Mononuclear cell (primary cell): Measurements from ENCODE around the gene RASGRF2. TPM values are rescaled to one million over a fixed set of nuclear protein-coding genes. Genes with fewer than 3 reads are reported as not detected.

Source experiments
- H3K27me3 ChIP-seq: 2 replicates; pipeline ENCODE4 v1.6.0; 2011; ENCODE audit warnings: low read length, control low read depth; ENCODE audit not compliant: insufficient read depth
- H3K4me1 ChIP-seq: 2 replicates; pipeline ENCODE4 v1.5.1; 2011; ENCODE audit warnings: mild to moderate bottlenecking, low read length, control low read depth; ENCODE audit not compliant: insufficient read depth
- H3K4me3 ChIP-seq: 2 replicates; pipeline ENCODE4 v1.5.1; 2011; ENCODE audit warnings: mild to moderate bottlenecking, low read length, moderate library complexity
- H3K9me3 ChIP-seq: 2 replicates; pipeline ENCODE4 v1.5.1; 2011; ENCODE audit warnings: low read depth, mild to moderate bottlenecking, control low read depth, low read length
- total RNA-seq: library from RNA; depleted of rRNA; stranded (reverse); fragments of >200 nt; gene quantifications from one replicate; pipeline ENCODE4 v1.2.3, GENCODE V29; 2012

Gene RASGRF2
- total RNA-seq, 1 donor = 14.7 TPM

DNA sequence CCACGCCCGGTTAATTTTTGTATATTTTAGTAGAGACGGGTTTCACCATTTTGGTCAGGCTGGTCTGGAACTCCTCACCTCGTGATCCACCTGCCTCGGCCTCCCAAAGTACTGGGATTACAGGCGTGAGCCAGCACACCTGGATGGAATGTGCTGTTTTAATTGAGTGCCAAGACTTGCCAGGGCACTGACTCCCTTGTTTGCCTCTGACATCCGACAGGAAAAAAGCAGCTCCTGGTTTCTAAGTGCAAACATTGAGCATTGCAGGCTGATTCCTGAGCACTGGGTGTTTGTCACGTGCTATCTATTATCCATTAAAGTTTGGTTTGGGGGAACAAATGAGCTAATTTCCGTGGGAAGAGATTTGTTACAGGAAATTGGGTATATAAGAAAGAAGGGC is 202.3 kb downstream of the RASGRF2 start:
- no peaks in the 10 kb centered on the region for H3K9me3 ChIP-seq
- no peak overlapping the region for H3K4me3 ChIP-seq
- H3K4me1 ChIP-seq = no peaks in the 10 kb centered on the region
- no peaks in the 10 kb centered on the region for H3K27me3 ChIP-seq

DNA sequence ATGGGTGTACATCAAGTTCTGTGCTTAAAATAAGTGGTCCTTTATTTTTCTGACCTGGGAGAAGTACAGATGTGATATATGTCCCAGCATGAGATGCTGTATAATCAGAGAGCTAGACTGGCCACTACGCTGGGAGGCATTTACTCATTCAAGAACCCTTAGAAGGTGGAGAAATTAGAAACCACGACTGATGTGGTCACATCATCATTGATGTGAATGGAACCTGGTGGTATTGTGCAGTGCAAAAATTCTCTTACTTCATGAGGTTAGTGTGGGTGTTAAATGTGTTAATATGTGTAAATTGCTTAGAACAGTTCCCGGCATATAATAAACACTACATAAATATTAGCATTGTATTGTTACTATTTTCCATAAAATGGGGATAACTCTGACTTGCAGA is 203.5 kb downstream of the RASGRF2 start:
- no peaks in the 10 kb centered on the region for H3K4me1 ChIP-seq
- no peaks in the 10 kb centered on the region for H3K27me3 ChIP-seq
- no peaks in the 10 kb centered on the region for H3K9me3 ChIP-seq
- H3K4me3 ChIP-seq = no peak overlapping the region

DNA sequence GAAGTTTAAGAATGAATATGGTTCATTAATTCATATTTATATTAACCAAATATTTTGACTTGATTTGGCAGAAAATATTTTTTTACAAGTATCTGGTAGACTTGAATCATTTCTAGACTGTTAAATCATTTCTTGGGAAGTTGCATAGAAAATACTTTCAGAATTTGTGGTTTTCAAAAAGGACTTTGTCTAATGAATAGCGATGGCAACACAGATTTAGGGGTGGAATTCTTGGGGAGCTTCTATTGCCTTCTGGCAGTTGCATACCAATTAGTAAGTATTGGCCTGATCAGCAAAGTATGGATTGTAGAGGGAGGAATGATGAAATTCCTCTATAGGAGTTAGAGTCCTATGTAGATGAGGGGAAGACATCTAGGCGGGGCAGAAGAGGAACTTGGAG is 204.3 kb downstream of the RASGRF2 start:
- Histone ChIP-seq H3K9me3 (no peaks in the 10 kb centered on the region), H3K4me1 (no peaks in the 10 kb centered on the region), H3K27me3 (no peaks in the 10 kb centered on the region)

DNA sequence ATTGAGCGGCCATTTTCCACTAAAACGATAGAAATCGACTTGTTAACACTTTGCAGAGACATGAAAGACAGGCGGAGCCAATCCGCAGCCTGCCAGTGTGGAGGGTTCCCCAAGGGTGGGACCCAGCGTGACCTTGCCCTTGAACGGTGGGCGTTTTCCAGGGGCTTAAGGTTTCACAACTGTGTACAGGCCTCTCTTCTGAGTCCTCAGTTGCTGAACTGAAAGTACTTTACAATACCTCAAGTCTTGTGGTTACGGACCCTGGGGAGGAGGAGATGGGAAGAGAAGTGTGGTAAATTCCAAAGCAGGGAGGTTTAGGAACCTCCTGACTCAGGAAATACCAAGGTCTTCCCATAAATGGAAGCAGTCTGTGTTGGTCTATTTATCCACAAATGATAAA is 204.8 kb downstream of the RASGRF2 start:
- H3K9me3 ChIP-seq = no peaks in the 10 kb centered on the region
- H3K4me3 ChIP-seq = no peak overlapping the region
- H3K27me3 ChIP-seq = no peaks in the 10 kb centered on the region
- H3K4me1 ChIP-seq = no peaks in the 10 kb centered on the region

More for the DNA sequence above, 204.3 kb downstream of the RASGRF2 start:
- H3K4me3 ChIP-seq = no peak overlapping the region

DNA sequence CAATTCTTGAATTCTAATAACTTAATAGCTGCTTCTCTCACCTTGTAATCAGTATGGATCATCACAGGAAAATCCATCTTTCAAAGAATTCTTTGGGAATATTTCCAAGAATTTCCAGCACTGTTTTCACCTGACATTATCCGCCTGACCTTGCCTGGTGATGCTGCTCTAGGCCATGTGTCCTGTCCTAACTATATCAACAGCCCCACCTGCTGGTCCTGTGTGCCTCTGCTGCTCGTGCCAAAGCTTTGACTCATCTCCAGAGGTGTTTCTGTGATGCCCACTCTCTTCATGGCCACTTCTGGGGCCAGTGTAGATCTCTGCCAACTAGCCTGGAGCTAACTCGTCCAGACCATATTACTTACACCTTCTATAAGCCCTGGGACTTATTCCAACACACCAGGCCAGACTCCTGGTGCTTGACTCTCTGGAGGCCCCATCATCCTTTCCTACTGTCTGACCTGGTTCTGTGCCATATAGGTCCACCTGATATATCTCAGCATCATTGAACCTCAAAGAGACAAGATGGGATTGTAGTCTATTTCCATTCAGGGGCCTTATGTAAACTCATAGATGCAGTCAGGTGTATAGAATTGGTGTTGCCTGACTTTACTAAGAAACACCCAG is 205.4 kb downstream of the RASGRF2 start:
- Histone ChIP-seq H3K4me3 (no peak overlapping the region), H3K27me3 (no peaks in the 10 kb centered on the region), H3K4me1 (no peaks in the 10 kb centered on the region), H3K9me3 (no peaks in the 10 kb centered on the region)

DNA sequence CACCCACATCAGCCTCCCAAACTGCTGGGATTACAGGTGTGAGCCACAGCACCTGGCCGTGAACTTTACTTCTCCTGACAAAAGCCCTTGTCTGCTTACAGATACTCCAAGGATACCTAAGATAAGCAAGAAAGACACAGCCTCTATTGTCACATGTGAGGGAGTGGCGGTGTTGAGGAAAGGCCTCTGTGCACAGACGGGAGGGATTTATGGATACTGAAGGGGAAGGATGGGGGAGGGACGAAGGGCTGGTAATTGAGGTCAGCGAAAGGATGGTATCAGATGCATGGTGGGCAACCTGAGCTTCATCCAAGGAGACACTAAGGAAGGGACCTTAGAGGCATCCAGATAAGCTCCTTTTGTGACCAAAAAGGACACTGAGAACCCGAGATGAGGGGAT is 206.3 kb downstream of the RASGRF2 start:
- H3K4me3 ChIP-seq = no peak overlapping the region
- H3K9me3 ChIP-seq = no peaks in the 10 kb centered on the region
- no peaks in the 10 kb centered on the region for H3K4me1 ChIP-seq
- H3K27me3 ChIP-seq = no peaks in the 10 kb centered on the region

DNA sequence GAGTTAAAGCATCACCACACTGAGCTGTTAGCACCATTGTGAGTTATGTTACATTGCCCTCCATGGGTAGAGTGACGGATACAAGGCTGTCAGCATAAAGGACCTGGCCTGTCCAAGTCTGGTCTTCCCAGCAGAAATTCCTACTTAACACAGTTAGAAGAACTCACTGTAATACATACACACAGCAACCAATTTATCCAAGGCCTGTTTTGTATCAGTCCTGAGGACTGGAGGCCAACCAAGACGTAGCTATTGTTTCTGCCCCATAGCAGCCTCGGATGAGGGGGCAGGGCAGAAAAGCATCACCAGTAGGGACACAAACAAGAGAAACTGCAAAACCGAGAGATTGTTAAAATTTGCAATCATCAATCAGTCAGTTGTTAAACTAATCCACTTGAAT is 206.9 kb downstream of the RASGRF2 start:
- H3K4me1 ChIP-seq = no peaks in the 10 kb centered on the region
- H3K27me3 ChIP-seq = no peaks in the 10 kb centered on the region
- H3K4me3 ChIP-seq = no peak overlapping the region
- H3K9me3 ChIP-seq = no peaks in the 10 kb centered on the region

DNA sequence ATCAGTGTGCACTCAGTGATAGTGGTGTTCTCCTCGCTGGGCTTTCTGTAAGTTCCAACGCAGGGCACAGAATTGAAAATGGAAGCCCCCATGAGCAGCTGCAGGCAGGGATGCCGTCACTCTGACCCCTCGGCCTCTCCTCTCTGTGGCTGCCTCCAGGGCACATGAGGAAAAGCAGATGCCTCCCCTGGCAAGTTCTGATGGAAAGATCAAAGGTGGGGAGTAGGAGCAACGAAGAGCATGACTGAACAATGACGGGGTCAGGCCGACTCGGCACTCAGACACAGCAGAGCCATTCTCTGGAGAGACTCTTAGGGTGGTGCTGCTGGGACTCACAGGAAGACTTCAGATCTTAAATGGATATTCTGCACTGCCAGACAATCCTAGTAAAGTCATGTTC is 207.4 kb downstream of the RASGRF2 start:
- no peaks in the 10 kb centered on the region for H3K27me3 ChIP-seq
- no peaks in the 10 kb centered on the region for H3K4me1 ChIP-seq
- no peaks in the 10 kb centered on the region for H3K9me3 ChIP-seq
- no peak overlapping the region for H3K4me3 ChIP-seq

DNA sequence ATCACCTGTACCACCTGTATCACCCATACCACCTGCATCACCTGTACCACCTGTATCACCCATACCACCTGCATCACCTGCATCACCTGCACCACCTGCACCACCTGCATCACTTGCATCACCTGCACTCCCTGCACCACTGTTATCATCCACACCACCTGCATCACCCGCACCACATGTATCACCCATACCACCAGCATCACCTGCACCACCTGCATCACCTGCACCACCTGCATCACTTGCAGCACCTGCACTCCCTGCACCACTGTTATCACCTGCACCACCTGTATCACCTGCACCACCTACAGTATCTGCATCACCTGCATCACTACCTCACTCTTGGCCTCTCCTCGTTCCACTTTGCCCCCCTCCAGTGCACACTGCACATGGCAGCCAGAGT is 209.8 kb downstream of the RASGRF2 start:
- no peaks in the 10 kb centered on the region for H3K9me3 ChIP-seq
- H3K4me1 ChIP-seq = no peaks in the 10 kb centered on the region
- H3K4me3 ChIP-seq = no peak overlapping the region
- H3K27me3 ChIP-seq = no peaks in the 10 kb centered on the region

DNA sequence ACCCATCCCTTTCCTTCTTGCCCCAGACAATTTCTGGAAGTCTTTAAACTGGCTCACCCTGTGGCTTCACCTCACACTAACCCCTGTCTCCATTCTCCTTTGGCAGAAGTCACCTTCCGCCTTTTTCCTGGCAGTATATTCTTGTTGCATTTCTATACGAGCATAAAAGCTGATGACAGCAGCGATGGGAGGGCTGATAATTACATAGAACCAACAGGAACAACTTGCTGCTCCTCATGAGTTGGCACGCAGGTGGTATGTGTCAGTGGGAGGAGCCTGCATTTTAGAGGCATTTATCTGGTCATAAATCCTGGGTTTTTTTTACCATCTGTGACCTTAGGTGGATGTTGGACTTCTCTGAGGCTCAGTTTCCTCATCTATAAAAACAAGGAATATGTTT is 211.6 kb downstream of the RASGRF2 start:
- H3K27me3 ChIP-seq = no peaks in the 10 kb centered on the region
- no peaks in the 10 kb centered on the region for H3K9me3 ChIP-seq
- no peaks in the 10 kb centered on the region for H3K4me1 ChIP-seq
- no peak overlapping the region for H3K4me3 ChIP-seq

DNA sequence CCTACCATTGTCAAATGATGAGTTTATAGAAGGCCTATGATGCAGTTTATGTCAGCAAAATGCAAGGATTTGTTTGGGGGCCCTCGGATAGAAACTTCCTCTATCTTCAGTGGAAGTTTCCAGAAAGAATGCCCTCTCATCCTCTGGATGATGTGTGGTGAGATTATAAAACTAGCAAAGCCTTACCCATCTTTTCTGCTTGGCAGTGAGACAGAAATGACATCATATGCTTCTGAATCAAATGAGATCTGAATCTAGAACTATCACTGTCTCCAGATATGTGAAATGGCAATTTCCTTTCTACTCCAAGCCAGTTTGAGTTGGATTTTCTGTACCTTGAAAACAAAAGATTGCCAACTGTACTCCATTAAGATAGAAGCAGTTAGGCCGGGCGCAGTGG is 212.5 kb downstream of the RASGRF2 start:
- no peaks in the 10 kb centered on the region for H3K9me3 ChIP-seq
- H3K4me1 ChIP-seq = no peaks in the 10 kb centered on the region
- H3K4me3 ChIP-seq = no peak overlapping the region
- H3K27me3 ChIP-seq = no peaks in the 10 kb centered on the region

DNA sequence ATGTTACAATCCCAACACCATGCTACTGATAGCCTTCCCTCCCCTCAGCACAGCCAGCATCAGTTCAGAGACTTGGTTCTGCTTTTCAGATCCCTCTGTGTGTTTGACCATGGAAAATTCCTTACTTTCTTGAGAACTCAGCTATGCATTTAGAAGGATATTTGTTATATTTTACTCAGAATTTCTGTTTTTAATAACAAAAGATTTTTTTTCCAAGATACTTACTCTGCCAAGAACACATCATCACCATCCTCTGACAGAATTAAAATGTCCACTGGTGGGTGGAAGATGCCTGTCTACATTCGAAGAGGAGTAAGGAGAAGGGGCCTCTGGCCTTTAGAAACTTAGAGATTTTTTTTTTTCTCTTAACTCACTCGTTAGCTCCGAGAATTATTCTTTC is 216.9 kb downstream of the RASGRF2 start:
- no peak overlapping the region for H3K4me3 ChIP-seq
- H3K27me3 ChIP-seq = no peaks in the 10 kb centered on the region
- no peaks in the 10 kb centered on the region for H3K9me3 ChIP-seq
- H3K4me1 ChIP-seq = no peaks in the 10 kb centered on the region

DNA sequence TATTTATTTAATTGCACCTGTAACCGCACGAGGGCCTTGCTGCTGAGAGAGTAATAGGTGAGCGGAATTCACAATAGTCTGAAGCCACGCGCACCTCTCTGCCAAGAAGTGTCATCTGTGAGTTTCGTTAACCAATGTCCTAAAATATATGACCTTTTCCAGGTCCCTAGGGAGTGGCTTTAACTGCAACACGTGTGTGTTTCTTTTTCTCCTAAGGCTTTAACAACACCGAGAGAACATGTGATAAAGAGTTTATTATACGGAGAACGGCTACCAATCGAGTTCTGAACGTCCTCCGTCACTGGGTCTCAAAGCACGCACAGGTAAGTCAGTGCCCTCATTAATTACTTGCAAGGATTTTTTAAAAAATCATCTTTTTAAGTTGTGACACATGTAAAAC is 219.8 kb downstream of the RASGRF2 start:
- H3K4me3 ChIP-seq = no peak overlapping the region
- H3K9me3 ChIP-seq = no peaks in the 10 kb centered on the region
- H3K27me3 ChIP-seq = no peaks in the 10 kb centered on the region
- H3K4me1 ChIP-seq = no peaks in the 10 kb centered on the region

DNA sequence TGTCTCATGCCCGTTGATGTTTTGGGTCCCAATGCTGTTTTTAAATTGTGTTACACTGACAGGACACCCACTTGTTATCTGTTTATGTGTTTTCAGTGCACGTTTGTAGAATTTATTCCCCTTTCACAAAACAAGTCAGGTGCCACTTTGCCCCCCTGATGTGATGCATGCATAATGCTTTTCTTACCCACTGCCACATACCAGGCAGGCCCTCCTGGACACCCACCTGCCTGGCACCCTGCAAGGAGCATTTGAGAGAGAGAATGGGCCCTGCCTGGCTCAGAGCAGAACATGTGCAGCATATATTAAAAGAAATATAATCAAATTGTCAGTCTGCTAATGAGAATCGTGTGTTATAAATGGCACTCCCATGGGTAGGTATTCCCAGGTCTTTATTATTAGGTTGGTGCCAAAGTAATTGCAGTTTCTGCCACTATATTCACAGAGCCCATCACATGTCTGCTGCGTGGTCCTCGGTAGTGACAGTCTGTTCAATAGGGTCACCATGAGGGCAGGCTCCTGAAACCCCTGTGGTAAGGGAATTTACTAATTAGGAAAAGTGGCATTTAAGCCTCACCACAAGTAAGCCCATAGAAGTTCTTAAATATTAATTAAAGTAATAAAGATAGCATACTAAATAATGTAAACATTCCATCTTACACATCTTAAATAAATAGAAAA is 220.8 kb downstream of the RASGRF2 start:
- Histone ChIP-seq H3K4me3 (no peak overlapping the region), H3K27me3 (no peaks in the 10 kb centered on the region), H3K9me3 (no peaks in the 10 kb centered on the region), H3K4me1 (no peaks in the 10 kb centered on the region)

DNA sequence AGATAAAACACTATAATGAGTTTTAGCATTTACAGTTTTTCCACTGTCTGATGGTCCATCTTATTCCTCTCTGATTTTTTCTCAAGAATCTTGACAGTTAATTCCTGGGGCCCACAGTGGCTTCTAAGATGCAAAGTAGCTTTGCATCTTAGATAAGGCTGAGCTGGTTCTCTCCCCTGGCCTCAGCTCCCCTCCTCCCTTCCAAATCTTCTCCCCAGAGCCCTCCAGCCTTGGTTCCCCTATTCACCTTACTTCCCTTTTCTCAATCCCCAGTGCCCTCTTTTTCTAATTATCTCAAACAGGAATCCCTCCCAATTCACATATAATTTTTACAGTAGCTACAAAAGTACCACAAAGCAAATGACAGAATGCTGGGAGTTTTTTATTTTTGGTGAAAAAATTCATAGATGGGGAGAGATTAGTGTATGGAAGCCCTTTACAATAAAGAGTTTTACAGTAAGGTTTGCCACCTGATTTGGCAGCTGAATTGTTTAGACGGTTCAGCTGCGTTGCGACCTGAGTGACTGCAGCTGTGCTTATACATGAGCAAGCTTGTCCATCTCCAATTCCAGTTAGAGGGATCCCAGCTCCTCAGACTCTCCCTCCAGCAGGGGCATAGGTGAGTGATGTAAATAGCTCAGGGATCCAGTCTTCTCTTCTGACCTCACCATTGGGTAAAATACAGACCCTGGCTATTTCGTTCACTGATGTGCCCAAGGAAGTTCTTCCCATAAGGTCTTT is 221.6 kb downstream of the RASGRF2 start:
- no peaks in the 10 kb centered on the region for H3K4me1 ChIP-seq
- H3K9me3 ChIP-seq = no peaks in the 10 kb centered on the region
- H3K27me3 ChIP-seq = no peaks in the 10 kb centered on the region
- no peak overlapping the region for H3K4me3 ChIP-seq
